Endothelial cell of umbilical vein (primary cell): ENCODE results near the gene BRSK2. TPM values are rescaled to one million over a fixed set of nuclear protein-coding genes. Genes with fewer than 3 reads are reported as not detected.

ENCODE experiments used
- BruUV-seq: library from RNA; stranded (reverse); fragments of 400-500 nt; replicated peaks from 2 replicates; lab custom pipeline; 2021; lab: Mats Ljungman, UMichigan
- CTCF ChIA-PET: fragments of 300-600, 350-600 bp; sonication (Branson Sonifier 250); formaldehyde crosslinking; loops from one replicate; lab custom pipeline; 2021; ENCODE audit warnings: antibody characterized with exemption, inconsistent platforms; lab: Charles Lee
- POLR2A ChIA-PET: fragments of 300-600, 350-600 bp; sonication (Branson Sonifier 250); formaldehyde crosslinking; loops from one replicate; lab custom pipeline; 2021; ENCODE audit warnings: antibody characterized with exemption, inconsistent platforms; lab: Charles Lee
- DNase-seq: peaks from one replicate; pipeline ENCODE4 v3.0.0-alpha.2; 2011; ENCODE audit warnings: low read depth, low spot score
- FAIRE-seq: peaks from 2 replicates; lab custom pipeline; 2011; peaks lifted over from hg19 to GRCh38; lab: Jason Lieb, UNC
- H2AFZ ChIP-seq: 2 replicates; pipeline ENCODE4 v1.6.0; 2012; ENCODE audit warnings: low read depth, low read length, control low read depth, inconsistent platforms
- H3K27ac ChIP-seq: 2 replicates; pipeline ENCODE4 v1.5.1; 2011; ENCODE audit warnings: low read depth, mild to moderate bottlenecking, control low read depth, low read length, moderate library complexity; ENCODE audit not compliant: insufficient read depth
- H3K27me3 ChIP-seq, 2 experiments: 2 replicates each; pipeline versions ENCODE4 v1.6.0 to v1.6.1; 2011; ENCODE audit warnings: low read length in 2 of 2, mixed read lengths in 1 of 2; ENCODE audit not compliant: control insufficient read depth in 2 of 2, insufficient read depth in 2 of 2
- H3K36me3 ChIP-seq, 2 experiments: 2 replicates in 1 of 2; 3 replicates in 1 of 2; pipeline ENCODE4 v1.5.1; 2011; ENCODE audit warnings: low read length in 2 of 2, mild to moderate bottlenecking in 1 of 2, moderate library complexity in 1 of 2; ENCODE audit not compliant: control insufficient read depth in 2 of 2, insufficient read depth in 2 of 2; ENCODE audit errors: extremely low read depth in 1 of 2
- H3K4me1 ChIP-seq: 3 replicates; pipeline ENCODE4 v1.5.1; 2011; ENCODE audit warnings: mild to moderate bottlenecking, low read length; ENCODE audit not compliant: control insufficient read depth, insufficient read depth; ENCODE audit errors: extremely low read depth
- H3K4me2 ChIP-seq: 2 replicates; pipeline ENCODE4 v1.6.1; 2011; ENCODE audit warnings: low read length, control low read depth, mixed read lengths; ENCODE audit not compliant: insufficient read depth
- H3K4me3 ChIP-seq, 3 experiments: fragments of 200-600 bp in 1 of 3; sonication (generic), shearing (Covaris generic) in 1 of 3; replicated peaks in 1 of 3; 2 replicates each; pipeline ENCODE4 v1.5.1; 2011 to 2016; ENCODE audit warnings: control low read depth in 3 of 3, low read length in 3 of 3, mild to moderate bottlenecking in 2 of 3, inconsistent platforms in 1 of 3, low read depth in 1 of 3, moderate library complexity in 1 of 3; ENCODE audit not compliant: insufficient read depth in 1 of 3
- H3K79me2 ChIP-seq: 2 replicates; pipeline ENCODE4 v1.6.0; 2012; ENCODE audit warnings: low read length, inconsistent platforms; ENCODE audit not compliant: control insufficient read depth, insufficient read depth
- H3K9ac ChIP-seq: replicated peaks from 2 replicates; pipeline ENCODE3; 2011; ENCODE audit warnings: low read length, control low read depth; ENCODE audit not compliant: insufficient read depth; ENCODE audit errors: extremely low read depth
- H3K9me1 ChIP-seq: replicated peaks from 3 replicates; pipeline ENCODE4 v1.6.0; 2011; ENCODE audit warnings: mild to moderate bottlenecking, low read length; ENCODE audit not compliant: control insufficient read depth, insufficient read depth; ENCODE audit errors: extremely low read depth
- H3K9me3 ChIP-seq: replicated peaks from 2 replicates; pipeline ENCODE4 v1.5.1; 2012; ENCODE audit warnings: low read length, inconsistent platforms; ENCODE audit not compliant: control insufficient read depth, insufficient read depth
- H4K20me1 ChIP-seq: replicated peaks from 2 replicates; pipeline ENCODE3; 2011; ENCODE audit warnings: mild to moderate bottlenecking, low read length; ENCODE audit not compliant: control insufficient read depth, insufficient read depth; ENCODE audit errors: extremely low read depth
- CTCF ChIP-seq, 2 donors: IDR thresholded peaks; 1 replicate in 1 of 2; 2 replicates in 1 of 2; pipeline ENCODE4 v1.5.1; 2011; ENCODE audit warnings: low read length in 2 of 2, mild to moderate bottlenecking in 2 of 2, moderate library complexity in 2 of 2, control low read depth in 1 of 2, inconsistent platforms in 1 of 2, low read depth in 1 of 2; ENCODE audit not compliant: insufficient read depth in 1 of 2; ENCODE audit errors: extremely low read depth in 1 of 2
- EZH2 ChIP-seq: IDR thresholded peaks from 2 replicates; pipeline ENCODE4 v1.6.1; 2012; ENCODE audit warnings: borderline replicate concordance, low read depth, mild to moderate bottlenecking, moderate library complexity, low read length, inconsistent platforms; ENCODE audit not compliant: severe bottlenecking
- FOS ChIP-seq: IDR thresholded peaks from 2 replicates; pipeline ENCODE4 v1.6.1; 2011; ENCODE audit warnings: mild to moderate bottlenecking, low read length, moderate library complexity, borderline replicate concordance; ENCODE audit not compliant: insufficient read depth
- GATA2 ChIP-seq: IDR thresholded peaks from 2 replicates; pipeline ENCODE4 v1.7.0; 2011; ENCODE audit warnings: low read depth, mild to moderate bottlenecking, moderate library complexity, mixed read lengths, low read length; ENCODE audit not compliant: insufficient read length, insufficient read depth
- JUN ChIP-seq: IDR thresholded peaks from 2 replicates; pipeline ENCODE4 v1.6.1; 2011; ENCODE audit warnings: borderline replicate concordance, low read depth; ENCODE audit not compliant: insufficient read length, insufficient read depth
- MAX ChIP-seq: IDR thresholded peaks from 2 replicates; pipeline ENCODE4 v1.6.1; 2011; ENCODE audit not compliant: insufficient read depth, insufficient read length
- MYC ChIP-seq: IDR thresholded peaks from one replicate; pipeline ENCODE4 v1.6.1; 2011; ENCODE audit warnings: mild to moderate bottlenecking, low read depth, low read length
- POLR2A ChIP-seq: IDR thresholded peaks from 2 replicates; pipeline ENCODE4 v1.6.1; 2012; ENCODE audit warnings: low read depth, mild to moderate bottlenecking, control low read depth, low read length
- POLR2AphosphoS5 ChIP-seq: IDR thresholded peaks from 2 replicates; pipeline ENCODE4 v1.6.1; 2012; ENCODE audit warnings: low read depth, mild to moderate bottlenecking, control low read depth, low read length, moderate library complexity; ENCODE audit not compliant: insufficient read depth
- dilution Hi-C: fragments of 300-500 bp; cut with MboI; formaldehyde crosslinking; loops from one replicate; pipeline ENCODE4 v1.15.0; 2019; ENCODE audit warnings: low sequenced_read_pairs; ENCODE audit not compliant: extremely low pct_ligation_motif_present
- intact Hi-C: fragments of 100-400 bp; cut with micrococcal nuclease; formaldehyde crosslinking; loops from one replicate; pipeline ENCODE4 v1.10.0; 2022
- polyA plus RNA-seq, 4 experiments: library from polyadenylated mRNA; depleted of rRNA in 3 of 4; stranded (reverse) in 3 of 4; unstranded in 1 of 4; fragments of >200 nt; gene quantifications; 2 replicates each; pipeline versions ENCODE4 v1.2.1 to v1.2.3, GENCODE V29; 2011 to 2012; ENCODE audit warnings: missing spikeins in 1 of 4
- total RNA-seq: library from RNA; stranded (reverse); gene quantifications from 2 replicates; pipeline ENCODE4 v1.2.3, GENCODE V29; 2021

BRSK2 gene
- total and polyA plus RNA-seq, 2 donors (not counting 3 experiments of a cell fraction or from before 2014, with no cell fraction given) = 0.08 to 0.20 TPM

- no TSS peak for BruUV-seq
- TF ChIP-seq JUN = no peak
- TF ChIP-seq MAX = no peak
- no peak for TF ChIP-seq GATA2
- TF ChIP-seq POLR2A = no peak
- TF ChIP-seq POLR2AphosphoS5 = no peak
- TF ChIP-seq MYC = no peak
- TF ChIP-seq EZH2 = no peak
- TF ChIP-seq FOS = no peak
- TF ChIP-seq CTCF (IDR thresholded peaks at IDR 0.05; ENCODE audit: extremely low read depth in 1 of 2, insufficient read depth in 1 of 2, low read depth in 1 of 2, low read length in 2 of 2) = no peak
- Histone ChIP-seq H3K27ac (no peak overlapping the region), H3K79me2 (no peaks in the 10 kb centered on the region), H4K20me1 (no peaks in the 10 kb centered on the region), H3K4me1 (no peaks in the 10 kb centered on the region), H3K9me3 (no peaks in the 10 kb centered on the region), H3K36me3 (no peaks in the 10 kb centered on the region), H3K9ac (no peak overlapping the region), H3K9me1 (no peaks in the 10 kb centered on the region), H3K27me3 (no peaks in the 10 kb centered on the region), H3K4me2 (no peak overlapping the region), H3K4me3 (no peak overlapping the region), H2AFZ (no peak overlapping the region)
- FAIRE-seq (no peak), DNase-seq (no peak)
- POLR2A ChIA-PET = no interaction called here
- CTCF ChIA-PET = no interaction called here
- dilution Hi-C loops = no loop called here
- intact Hi-C loops = no loop called here
Measured at GRCh38 chr11:1410366-1411291, 20.9 kb downstream of the BRSK2 start.
